Natural killer cell (primary cell): ENCODE data around the gene PTAR1. TPM values are rescaled to one million over a fixed set of nuclear protein-coding genes. Genes with fewer than 3 reads are reported as not detected.

Experiments
- ATAC-seq, 3 donors: fragments of 150-1000 bp in 2 of 3; fragments of 200-7000 bp in 1 of 3; cut with Tn5 transposase; 1 replicate in 1 of 3; 2 replicates in 2 of 3; pipeline ENCODE4 v1.10.0; 2021; ENCODE audit warnings: mild to moderate bottlenecking in 2 of 3, moderate library complexity in 2 of 3
- DNase-seq, 2 donors: peaks; one replicate each; pipeline versions ENCODE4 v3.0.0 to v3.0.0-alpha.2; 2013 to 2021; ENCODE audit warnings: mixed read lengths in 1 of 2
- H3K27ac ChIP-seq: one replicate; pipeline ENCODE4 v1.5.1; 2013; ENCODE audit warnings: mild to moderate bottlenecking, low read length
- H3K27me3 ChIP-seq: one replicate; pipeline ENCODE4 v1.6.1; 2013; ENCODE audit warnings: low read length; ENCODE audit not compliant: control insufficient read depth, insufficient read depth
- H3K36me3 ChIP-seq: one replicate; pipeline ENCODE4 v1.6.1; 2013; ENCODE audit warnings: low read length; ENCODE audit not compliant: control insufficient read depth, insufficient read depth
- H3K4me1 ChIP-seq: one replicate; pipeline ENCODE4 v1.6.1; 2013; ENCODE audit warnings: low read length; ENCODE audit not compliant: control insufficient read depth, insufficient read depth
- H3K4me3 ChIP-seq: one replicate; pipeline ENCODE4 v1.5.1; 2013; ENCODE audit warnings: low read length
- H3K9me3 ChIP-seq: one replicate; pipeline ENCODE4 v1.6.1; 2013; ENCODE audit warnings: low read length; ENCODE audit not compliant: control insufficient read depth, insufficient read depth
- H3K27ac Mint-ChIP-seq, 2 donors: one replicate each; pipeline ENCODE4 v1.8.0; 2022; ENCODE audit warnings: mild to moderate bottlenecking in 2 of 2, mixed read lengths in 2 of 2, moderate library complexity in 1 of 2
- H3K27me3 Mint-ChIP-seq, 2 donors: one replicate each; pipeline ENCODE4 v1.8.0; 2022; ENCODE audit warnings: low read depth in 2 of 2, mixed read lengths in 2 of 2
- H3K36me3 Mint-ChIP-seq: one replicate; pipeline ENCODE4 v1.8.0; 2022; ENCODE audit warnings: mixed read lengths
- H3K4me1 Mint-ChIP-seq, 2 donors: one replicate each; pipeline ENCODE4 v1.8.0; 2022; ENCODE audit warnings: mixed read lengths in 2 of 2
- H3K4me3 Mint-ChIP-seq: one replicate; pipeline ENCODE4 v1.8.0; 2022; ENCODE audit warnings: mild to moderate bottlenecking, moderate library complexity, mixed read lengths
- H3K9me3 Mint-ChIP-seq, 2 donors: one replicate each; pipeline ENCODE4 v1.8.0; 2022; ENCODE audit warnings: mixed read lengths in 2 of 2
- CTCF ChIP-seq: fragments of 200-600 bp; IDR thresholded peaks from one replicate; pipeline ENCODE4 v1.8.0; 2022; ENCODE audit warnings: antibody characterized with exemption
- WGBS: methylation state at CpG from one replicate; pipeline ENCODE4 v1.1.7; 2013; ENCODE audit warnings: missing lambda C conversion rate; ENCODE audit not compliant: insufficient coverage; 5-methylcytosine and 5-hydroxymethylcytosine counted together
- intact Hi-C: fragments of 100-400 bp; cut with micrococcal nuclease; formaldehyde crosslinking; loops from one replicate; pipeline ENCODE4 v1.14.2; 2022
- total RNA-seq, 4 donors: library from RNA; stranded (reverse); fragments of 120-200 nt in 1 of 4; gene quantifications; one replicate each; pipeline versions ENCODE4 v1.2.3 to v1.2.4, GENCODE V29; 2013 to 2022

The PTAR1 gene
- total RNA-seq, 3 donors from 2014 or later (not counting 1 experiment from before 2014, with no cell fraction given): 76.4 to 87.9 (median 85.6) TPM

GRCh38 chr9:69718218-69718617, 41.6 kb downstream of the PTAR1 start:
- Histone ChIP-seq H3K4me1 (no peaks in the 10 kb centered on the region), H3K27ac (no peak overlapping the region), H3K9me3 (no peaks in the 10 kb centered on the region), H3K27me3 (no peaks in the 10 kb centered on the region), H3K36me3 (peaks cover 31% of the 10 kb centered on the region), H3K4me3 (no peak overlapping the region)
- no peak for DNase-seq
- no peaks in the 10 kb centered on the region for H3K27me3 Mint-ChIP-seq
- WGBS: 96% methylated on average over 5 of the region's 6 CpGs
- peaks cover 5% of the 10 kb centered on the region for H3K36me3 Mint-ChIP-seq
- no peak overlapping the region for H3K27ac Mint-ChIP-seq
- TF ChIP-seq CTCF: no peak
- intact Hi-C loops: no loop called here
- peaks cover 5% of the 10 kb centered on the region in 2 donors for H3K4me1 Mint-ChIP-seq
- no peak for ATAC-seq
- H3K9me3 Mint-ChIP-seq: no peaks in the 10 kb centered on the region
- no peak overlapping the region for H3K4me3 Mint-ChIP-seq

- no peaks in the 10 kb centered on the region for H3K27me3 Mint-ChIP-seq
- peaks cover 26% of the 10 kb centered on the region for H3K36me3 ChIP-seq
- TF ChIP-seq CTCF: no peak
- no peaks in the 10 kb centered on the region for H3K9me3 ChIP-seq
- no peak overlapping the region for H3K4me3 ChIP-seq
- 100% methylated on average over 1 of the region's 1 CpG for WGBS
- peaks cover 5% of the 10 kb centered on the region for H3K36me3 Mint-ChIP-seq
- DNase-seq (no peak), ATAC-seq (no peak)
- peaks cover 5% of the 10 kb centered on the region in 2 donors for H3K4me1 Mint-ChIP-seq
- H3K27me3 ChIP-seq: no peaks in the 10 kb centered on the region
- intact Hi-C loops: no loop called here
- no peak overlapping the region for H3K27ac ChIP-seq
- no peaks in the 10 kb centered on the region for H3K9me3 Mint-ChIP-seq
- H3K4me3 Mint-ChIP-seq: no peak overlapping the region
- H3K27ac Mint-ChIP-seq: no peak overlapping the region
- H3K4me1 ChIP-seq: no peaks in the 10 kb centered on the region
Measured at GRCh38 chr9:69715825-69716224, 44.0 kb downstream of the PTAR1 start.

- Histone ChIP-seq H3K4me1 (no peaks in the 10 kb centered on the region), H3K27ac (no peak overlapping the region), H3K4me3 (no peak overlapping the region), H3K9me3 (no peaks in the 10 kb centered on the region), H3K36me3 (peaks cover 26% of the 10 kb centered on the region), H3K27me3 (no peaks in the 10 kb centered on the region)
- peaks cover 5% of the 10 kb centered on the region for H3K36me3 Mint-ChIP-seq
- intact Hi-C loops: no loop called here
- no peak for TF ChIP-seq CTCF
- no peaks in the 10 kb centered on the region for H3K9me3 Mint-ChIP-seq
- peaks cover 2 to 3% of the 10 kb centered on the region in 2 donors for H3K4me1 Mint-ChIP-seq
- H3K27me3 Mint-ChIP-seq: no peaks in the 10 kb centered on the region
- WGBS: 100% methylated on average over 2 of the region's 3 CpGs
- no peak overlapping the region for H3K27ac Mint-ChIP-seq
- H3K4me3 Mint-ChIP-seq: no peak overlapping the region
- ATAC-seq: no peak
- no peak for DNase-seq
Measured at GRCh38 chr9:69715096-69715495, 44.7 kb downstream of the PTAR1 start.

- no peaks in the 10 kb centered on the region for H3K36me3 ChIP-seq
- peaks cover 8% of the 10 kb centered on the region for H3K9me3 ChIP-seq
- no peak for ATAC-seq
- Mint-ChIP-seq H3K4me3 (no peak overlapping the region), H3K27ac (no peak overlapping the region), H3K27me3 (peaks cover 0 to 9% of the 10 kb centered on the region in 2 donors), H3K36me3 (peaks cover 24% of the 10 kb centered on the region), H3K9me3 (peaks cover 10 to 19% of the 10 kb centered on the region in 2 donors), H3K4me1 (no peaks in the 10 kb centered on the region)
- intact Hi-C loops: no loop called here
- no peak for TF ChIP-seq CTCF
- H3K27me3 ChIP-seq: no peaks in the 10 kb centered on the region
- WGBS: 92% methylated on average over 2 of the region's 2 CpGs
- H3K4me3 ChIP-seq: no peak overlapping the region
- no peak overlapping the region for H3K27ac ChIP-seq
- DNase-seq: no peak
- no peaks in the 10 kb centered on the region for H3K4me1 ChIP-seq
Measured at GRCh38 chr9:69697475-69697874, 62.3 kb downstream of the PTAR1 start.
